ENCODE measurements around the gene ITPR3. TPM values are rescaled to one million over a fixed set of nuclear protein-coding genes. Genes with fewer than 3 reads are reported as not detected.

The ITPR3 gene
- total RNA-seq, 4 donors from 2014 or later: 174 to 206 (median 199) TPM

- Histone ChIP-seq H3K4me3 (peak overlapping the region; percentile 16), H3K36me3 (peaks cover 43% of the 10 kb centered on the region)
- peak; percentile 87 to 90 for DNase-seq (ENCODE audit: low spot score in 2 of 2)
These were observed 44.0 kb upstream of the ITPR3 start for GRCh38 chr6:33577106-33577535.

DNA sequence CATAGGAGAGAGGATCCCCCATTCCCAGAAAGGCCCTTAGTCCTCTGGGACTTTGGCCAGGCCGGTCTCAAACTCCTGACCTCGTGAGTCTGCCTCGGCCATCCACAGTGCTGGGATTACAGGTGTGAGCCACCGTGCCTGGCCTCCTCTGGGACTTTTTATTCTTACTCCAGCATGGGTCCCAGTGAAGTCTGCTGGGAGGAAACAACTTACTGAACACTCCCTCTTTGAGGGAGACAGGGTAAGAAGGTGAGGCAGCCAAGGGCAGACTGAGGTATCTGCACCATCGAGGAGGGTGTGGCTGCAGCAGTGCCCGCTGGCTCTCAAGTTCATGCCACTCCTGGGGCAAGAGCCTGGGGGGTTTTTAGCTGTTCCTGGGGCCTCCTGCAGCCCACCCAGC lies 43.4 kb upstream of the ITPR3 start:
- Histone ChIP-seq H3K4me1 (peaks cover 41% of the 10 kb centered on the region), H3K4me3 (peak overlapping the region; percentile 62), H3K36me3 (peaks cover 43% of the 10 kb centered on the region), H3K9me3 (no peaks in the 10 kb centered on the region), H3K27ac (peak overlapping the region; percentile 79), H3K27me3 (no peaks in the 10 kb centered on the region)
- TF ChIP-seq CTCF (IDR thresholded peaks at IDR 0.05) (no peak), EP300 (IDR thresholded peaks at IDR 0.05) (no peak), POLR2A (IDR thresholded peaks at IDR 0.05) (no peak), POLR2AphosphoS5 (IDR thresholded peaks at IDR 0.05) (no peak)
- DNase-seq (ENCODE audit: low spot score in 2 of 2): no peak
- WGBS: 67% methylated on average over 3 of the region's 6 CpGs

More at GRCh38 chr6:33577106-33577535, 44.0 kb upstream of the ITPR3 start:
- TF ChIP-seq POLR2AphosphoS5 (IDR thresholded peaks at IDR 0.05) (peak in 1 of 3 donors; percentile 11), CTCF (IDR thresholded peaks at IDR 0.05) (no peak)
- WGBS: 45% methylated on average over 9 of the region's 9 CpGs
- H3K4me1 ChIP-seq: peaks cover 41% of the 10 kb centered on the region
- no peaks in the 10 kb centered on the region for H3K27me3 ChIP-seq
- no peaks in the 10 kb centered on the region for H3K9me3 ChIP-seq
- H3K27ac ChIP-seq: peak overlapping the region; percentile 79

GRCh38 chr6:33578164-33578563 lies 43.0 kb upstream of the ITPR3 start:
- Histone ChIP-seq H3K27me3 (no peaks in the 10 kb centered on the region), H3K9me3 (no peaks in the 10 kb centered on the region), H3K36me3 (peaks cover 39% of the 10 kb centered on the region), H3K4me1 (peaks cover 41% of the 10 kb centered on the region), H3K27ac (peak overlapping the region; percentile 67), H3K4me3 (peak overlapping the region; percentile 62)
- no peak for DNase-seq (ENCODE audit: low spot score in 2 of 2)
- no peak for TF ChIP-seq POLR2A (IDR thresholded peaks at IDR 0.05)
- no peak for TF ChIP-seq EP300 (IDR thresholded peaks at IDR 0.05)
- TF ChIP-seq CTCF (IDR thresholded peaks at IDR 0.05): no peak
- TF ChIP-seq POLR2AphosphoS5 (IDR thresholded peaks at IDR 0.05): no peak
- 90% methylated on average over 7 of the region's 7 CpGs for WGBS

DNA sequence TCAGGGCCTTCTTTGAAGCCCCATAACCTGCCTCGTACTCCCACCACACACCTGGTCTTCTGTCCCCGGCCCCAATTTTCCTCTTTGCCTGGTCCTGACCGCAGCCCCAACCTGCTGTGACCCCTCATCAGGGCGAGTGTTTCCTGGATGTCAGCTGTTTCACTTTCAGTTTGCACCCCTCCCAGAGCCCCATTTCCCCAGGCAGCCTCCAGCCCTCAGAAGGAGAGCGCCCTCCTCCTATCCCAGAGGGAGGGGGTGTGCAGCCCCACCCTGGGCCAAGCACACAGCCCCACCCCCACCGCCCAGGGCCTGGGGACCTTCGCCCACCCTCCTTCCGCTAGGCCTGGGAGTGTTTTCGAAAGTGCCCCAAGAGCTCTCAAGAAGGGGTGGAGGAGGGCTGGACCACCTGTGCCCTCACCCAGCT lies 42.5 kb upstream of the ITPR3 start:
- TF ChIP-seq POLR2A (IDR thresholded peaks at IDR 0.05): no peak
- TF ChIP-seq POLR2AphosphoS5 (IDR thresholded peaks at IDR 0.05): no peak
- no peak for TF ChIP-seq CTCF (IDR thresholded peaks at IDR 0.05)
- TF ChIP-seq EP300 (IDR thresholded peaks at IDR 0.05): no peak
- peak overlapping the region; percentile 62 for H3K4me3 ChIP-seq

DNA sequence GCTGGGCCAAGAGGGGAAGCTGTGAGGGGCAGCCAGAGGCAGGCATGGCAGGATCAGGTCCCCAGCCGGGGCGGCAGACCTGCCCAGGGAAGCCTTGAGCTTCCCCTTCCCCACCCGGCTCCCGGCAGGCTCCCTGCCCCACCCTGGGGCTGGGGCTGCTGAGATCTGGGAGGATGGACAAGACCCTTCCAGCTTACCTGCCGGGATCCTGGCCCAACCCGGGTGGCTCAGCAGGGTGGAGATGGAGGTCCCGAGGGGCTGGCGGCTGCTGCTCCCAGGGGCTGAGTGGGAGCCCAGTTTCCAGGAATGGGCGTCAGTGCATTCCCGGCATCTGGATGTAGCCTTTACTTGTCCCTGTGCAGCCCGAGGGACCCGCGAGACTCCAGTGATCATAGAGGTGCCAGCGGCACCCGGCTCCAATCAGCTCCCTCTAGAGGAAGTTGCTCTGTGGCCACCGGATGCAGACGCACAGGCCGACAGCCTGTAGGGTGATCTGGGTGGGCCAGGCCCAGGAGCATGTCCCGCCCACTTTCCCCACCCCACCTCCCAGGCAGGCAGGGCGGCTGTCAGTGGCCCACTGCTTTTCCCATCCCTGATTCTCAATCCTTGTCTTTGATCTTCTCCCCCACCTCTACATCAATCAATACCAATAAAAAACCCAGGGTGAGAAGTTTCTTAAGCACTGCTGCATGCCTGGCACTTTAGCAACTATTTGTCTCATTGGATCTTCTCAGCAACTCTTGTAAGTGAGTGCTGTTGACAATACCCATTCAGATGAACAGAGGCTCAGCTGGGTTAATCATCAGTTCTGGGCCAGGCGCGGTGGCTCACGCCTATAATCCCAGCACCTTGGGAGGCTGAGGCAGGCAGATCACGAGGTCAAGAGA lies 41.1 kb upstream of the ITPR3 start, which contains the start of gene BAK1:
TSS of gene BAK1 (minus strand) at position 449 of the 887 bp plus-strand sequence. CDS start 2,672 bp downstream, outside the sequence.
- no peaks in the 10 kb centered on the region for H3K9me3 ChIP-seq
- no peaks in the 10 kb centered on the region for H3K27me3 ChIP-seq
- H3K4me3 ChIP-seq: peak within 1 kb of the TSS; percentile 62
- no peak for TF ChIP-seq POLR2AphosphoS5 (IDR thresholded peaks at IDR 0.05)
- peak in 1 of 2 donors; percentile 66 for TF ChIP-seq CTCF (IDR thresholded peaks at IDR 0.05)
- TF ChIP-seq EP300 (IDR thresholded peaks at IDR 0.05): no peak
- peak in 1 of 2 donors; percentile 49 for TF ChIP-seq POLR2A (IDR thresholded peaks at IDR 0.05)
- DNase-seq (ENCODE audit: low spot score in 2 of 2): peak; percentile 94 to 95
- peaks cover 20% of the 10 kb centered on the region for H3K36me3 ChIP-seq
- H3K4me1 ChIP-seq: peaks cover 41% of the 10 kb centered on the region
- peak within 1 kb of the TSS; percentile 67 for H3K27ac ChIP-seq
- WGBS: 11% methylated on average over 8 of the region's 24 CpGs

More for the DNA sequence above, 42.5 kb upstream of the ITPR3 start:
- Histone ChIP-seq H3K4me1 (peaks cover 41% of the 10 kb centered on the region), H3K27ac (peak overlapping the region; percentile 67), H3K27me3 (no peaks in the 10 kb centered on the region), H3K36me3 (peaks cover 34% of the 10 kb centered on the region), H3K9me3 (no peaks in the 10 kb centered on the region)
- DNase-seq (ENCODE audit: low spot score in 2 of 2): no peak
- WGBS: 50% methylated on average over 7 of the region's 9 CpGs

Measured in suprapubic skin (tissue), 4 donors.